ENCODE data around the gene PRMT2.

Gene PRMT2

GRCh38 chr21:46635324-46636180 is at the start of gene PRMT2:
TSS of gene PRMT2 (plus strand) at chr21:46635674. CDS start at chr21:46636952, 1,278 bp downstream.
- peak; percentile 93 to 98 (median 96) for DNase-seq

- no peak for DNase-seq
These were observed 41.2 kb upstream of the PRMT2 start for GRCh38 chr21:46594276-46594675.

- DNase-seq = no peak
These were observed 39.3 kb upstream of the PRMT2 start for GRCh38 chr21:46596201-46596600.

GRCh38 chr21:46597031-46597430 is 38.4 kb upstream of the PRMT2 start:
- no peak for DNase-seq

- DNase-seq = no peak
These were observed 37.6 kb upstream of the PRMT2 start for GRCh38 chr21:46597896-46598343.

- peak in 2 of 6 experiments; percentile 1 to 7 for DNase-seq
These were observed 36.6 kb upstream of the PRMT2 start for GRCh38 chr21:46598581-46599572.

- no peak for DNase-seq
These were observed 35.2 kb upstream of the PRMT2 start for GRCh38 chr21:46600305-46600704.

GRCh38 chr21:46600978-46601377 is 34.5 kb upstream of the PRMT2 start:
- DNase-seq = no peak

GRCh38 chr21:46603228-46603627 is 32.2 kb upstream of the PRMT2 start:
- no peak for DNase-seq

GRCh38 chr21:46604329-46604974 is 31.0 kb upstream of the PRMT2 start:
- no peak for DNase-seq

- peak in 3 of 6 experiments; percentile 18 to 31 (median 29) for DNase-seq
These were observed 30.3 kb upstream of the PRMT2 start, which contains the start of gene S100B for GRCh38 chr21:46604975-46605766. TSS of gene S100B (minus strand) at chr21:46605082. CDS start at chr21:46602415, 2,667 bp downstream.

- DNase-seq = peak in 4 of 6 experiments; percentile 17 to 45 (median 30)
These were observed 29.6 kb upstream of the PRMT2 start for GRCh38 chr21:46605767-46606426.

- DNase-seq = no peak
These were observed 29.1 kb upstream of the PRMT2 start for GRCh38 chr21:46606427-46606813.

GRCh38 chr21:46607636-46608035 is 27.8 kb upstream of the PRMT2 start:
- DNase-seq = no peak

- no peak for DNase-seq
These were observed 26.8 kb upstream of the PRMT2 start for GRCh38 chr21:46608672-46609111.

- DNase-seq = no peak
These were observed 25.3 kb upstream of the PRMT2 start for GRCh38 chr21:46610018-46610701.

GRCh38 chr21:46613391-46613790 is 22.1 kb upstream of the PRMT2 start:
- no peak for DNase-seq

- DNase-seq = no peak
These were observed 19.4 kb upstream of the PRMT2 start for GRCh38 chr21:46616050-46616449.

- no peak for DNase-seq
These were observed 18.8 kb upstream of the PRMT2 start for GRCh38 chr21:46616656-46617055.

- no peak for DNase-seq
These were observed 18.0 kb upstream of the PRMT2 start for GRCh38 chr21:46617267-46618051.
